ENCODE measurements around the gene SESN2. TPM values are rescaled to one million over a fixed set of nuclear protein-coding genes. Genes with fewer than 3 reads are reported as not detected.

The SESN2 gene
- total RNA-seq, 1 experiment from 2014 or later, result 36.8 TPM

DNA sequence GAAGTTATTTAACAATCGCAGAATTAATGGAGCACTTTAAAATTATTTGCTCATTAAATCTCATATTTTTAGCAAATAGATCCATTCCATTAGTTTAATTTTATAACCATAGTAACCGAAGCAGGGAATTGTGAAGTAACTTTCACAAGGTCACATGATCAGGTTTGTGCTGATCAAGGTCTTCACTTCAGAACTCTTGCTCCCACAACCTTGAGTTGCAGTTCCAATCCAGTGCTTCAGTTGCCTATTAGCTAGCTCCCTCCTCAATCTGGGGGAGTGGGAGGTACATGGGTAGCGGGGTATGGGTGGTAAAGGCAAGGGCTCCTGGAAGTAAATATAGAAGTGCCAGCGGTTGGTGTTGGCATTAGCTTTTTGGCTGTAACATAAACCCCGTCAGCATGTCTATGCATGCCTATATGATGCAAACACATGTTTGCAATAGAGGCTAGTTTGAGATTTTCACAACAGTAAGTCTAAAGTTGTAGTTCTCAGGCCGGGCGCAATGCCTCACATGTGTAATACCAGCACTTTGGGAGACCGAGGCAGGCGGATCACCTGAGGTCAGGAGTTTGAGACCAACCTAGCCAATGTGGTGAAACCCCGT lies 17.6 kb upstream of the SESN2 start:
- H3K27me3 ChIP-seq (ENCODE audit: insufficient read depth, low read length), result no peaks in the 10 kb centered on the region
- RAD21 ChIA-PET (ENCODE audit: low non-redundant PET in 1 of 2, low total read pairs in 2 of 2, uncharacterized antibody in 2 of 2, unreplicated experiment in 2 of 2), result no interaction called here
- H2AFZ ChIP-seq (ENCODE audit: low read depth, low read length, poor library complexity, severe bottlenecking), result no peak overlapping the region
- TF ChIP-seq RAD21 (IDR thresholded peaks at IDR 0.05; ENCODE audit: low read depth), result no peak
- TF ChIP-seq, protein P1, sequence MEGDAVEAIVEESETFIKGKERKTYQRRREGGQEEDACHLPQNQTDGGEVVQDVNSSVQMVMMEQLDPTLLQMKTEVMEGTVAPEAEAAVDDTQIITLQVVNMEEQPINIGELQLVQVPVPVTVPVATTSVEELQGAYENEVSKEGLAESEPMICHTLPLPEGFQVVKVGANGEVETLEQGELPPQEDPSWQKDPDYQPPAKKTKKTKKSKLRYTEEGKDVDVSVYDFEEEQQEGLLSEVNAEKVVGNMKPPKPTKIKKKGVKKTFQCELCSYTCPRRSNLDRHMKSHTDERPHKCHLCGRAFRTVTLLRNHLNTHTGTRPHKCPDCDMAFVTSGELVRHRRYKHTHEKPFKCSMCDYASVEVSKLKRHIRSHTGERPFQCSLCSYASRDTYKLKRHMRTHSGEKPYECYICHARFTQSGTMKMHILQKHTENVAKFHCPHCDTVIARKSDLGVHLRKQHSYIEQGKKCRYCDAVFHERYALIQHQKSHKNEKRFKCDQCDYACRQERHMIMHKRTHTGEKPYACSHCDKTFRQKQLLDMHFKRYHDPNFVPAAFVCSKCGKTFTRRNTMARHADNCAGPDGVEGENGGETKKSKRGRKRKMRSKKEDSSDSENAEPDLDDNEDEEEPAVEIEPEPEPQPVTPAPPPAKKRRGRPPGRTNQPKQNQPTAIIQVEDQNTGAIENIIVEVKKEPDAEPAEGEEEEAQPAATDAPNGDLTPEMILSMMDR (IDR thresholded peaks at IDR 0.05 in 2 of 3, conservative IDR thresholded peaks at IDR 0.05 in 1 of 3; ENCODE audit: borderline replicate concordance in 1 of 3, insufficient read depth in 1 of 3, low read depth in 2 of 3, low read length in 2 of 3), result no peak
- TF ChIP-seq EGR1 (IDR thresholded peaks at IDR 0.05; ENCODE audit: low read depth), result no peak
- TF ChIP-seq ZNF274 (IDR thresholded peaks at IDR 0.05; ENCODE audit: low read depth, low read length), result no peak
- no peak for TF ChIP-seq ELF1 (IDR thresholded peaks at IDR 0.05; ENCODE audit: borderline replicate concordance, low read depth)
- no peak for TF ChIP-seq POLR2A (IDR thresholded peaks at IDR 0.05; ENCODE audit: borderline replicate concordance, extremely low read depth, insufficient read depth, insufficient read length)
- TF ChIP-seq SIN3A (IDR thresholded peaks at IDR 0.05; ENCODE audit: low read depth), result no peak
- TF ChIP-seq, protein P2, sequence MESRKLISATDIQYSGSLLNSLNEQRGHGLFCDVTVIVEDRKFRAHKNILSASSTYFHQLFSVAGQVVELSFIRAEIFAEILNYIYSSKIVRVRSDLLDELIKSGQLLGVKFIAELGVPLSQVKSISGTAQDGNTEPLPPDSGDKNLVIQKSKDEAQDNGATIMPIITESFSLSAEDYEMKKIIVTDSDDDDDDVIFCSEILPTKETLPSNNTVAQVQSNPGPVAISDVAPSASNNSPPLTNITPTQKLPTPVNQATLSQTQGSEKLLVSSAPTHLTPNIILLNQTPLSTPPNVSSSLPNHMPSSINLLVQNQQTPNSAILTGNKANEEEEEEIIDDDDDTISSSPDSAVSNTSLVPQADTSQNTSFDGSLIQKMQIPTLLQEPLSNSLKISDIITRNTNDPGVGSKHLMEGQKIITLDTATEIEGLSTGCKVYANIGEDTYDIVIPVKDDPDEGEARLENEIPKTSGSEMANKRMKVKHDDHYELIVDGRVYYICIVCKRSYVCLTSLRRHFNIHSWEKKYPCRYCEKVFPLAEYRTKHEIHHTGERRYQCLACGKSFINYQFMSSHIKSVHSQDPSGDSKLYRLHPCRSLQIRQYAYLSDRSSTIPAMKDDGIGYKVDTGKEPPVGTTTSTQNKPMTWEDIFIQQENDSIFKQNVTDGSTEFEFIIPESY (IDR thresholded peaks at IDR 0.05; ENCODE audit: extremely low read depth, insufficient replicate concordance, low read length), result no peak
- TF ChIP-seq EZH2phosphoT487 (IDR thresholded peaks at IDR 0.05; ENCODE audit: borderline replicate concordance), result no peak
- TF ChIP-seq JUND (IDR thresholded peaks at IDR 0.05), result no peak
- TF ChIP-seq ZFX (IDR thresholded peaks at IDR 0.05), result no peak
- no peak for TF ChIP-seq EZH2 (IDR thresholded peaks at IDR 0.05)
- TF ChIP-seq, protein P3, sequence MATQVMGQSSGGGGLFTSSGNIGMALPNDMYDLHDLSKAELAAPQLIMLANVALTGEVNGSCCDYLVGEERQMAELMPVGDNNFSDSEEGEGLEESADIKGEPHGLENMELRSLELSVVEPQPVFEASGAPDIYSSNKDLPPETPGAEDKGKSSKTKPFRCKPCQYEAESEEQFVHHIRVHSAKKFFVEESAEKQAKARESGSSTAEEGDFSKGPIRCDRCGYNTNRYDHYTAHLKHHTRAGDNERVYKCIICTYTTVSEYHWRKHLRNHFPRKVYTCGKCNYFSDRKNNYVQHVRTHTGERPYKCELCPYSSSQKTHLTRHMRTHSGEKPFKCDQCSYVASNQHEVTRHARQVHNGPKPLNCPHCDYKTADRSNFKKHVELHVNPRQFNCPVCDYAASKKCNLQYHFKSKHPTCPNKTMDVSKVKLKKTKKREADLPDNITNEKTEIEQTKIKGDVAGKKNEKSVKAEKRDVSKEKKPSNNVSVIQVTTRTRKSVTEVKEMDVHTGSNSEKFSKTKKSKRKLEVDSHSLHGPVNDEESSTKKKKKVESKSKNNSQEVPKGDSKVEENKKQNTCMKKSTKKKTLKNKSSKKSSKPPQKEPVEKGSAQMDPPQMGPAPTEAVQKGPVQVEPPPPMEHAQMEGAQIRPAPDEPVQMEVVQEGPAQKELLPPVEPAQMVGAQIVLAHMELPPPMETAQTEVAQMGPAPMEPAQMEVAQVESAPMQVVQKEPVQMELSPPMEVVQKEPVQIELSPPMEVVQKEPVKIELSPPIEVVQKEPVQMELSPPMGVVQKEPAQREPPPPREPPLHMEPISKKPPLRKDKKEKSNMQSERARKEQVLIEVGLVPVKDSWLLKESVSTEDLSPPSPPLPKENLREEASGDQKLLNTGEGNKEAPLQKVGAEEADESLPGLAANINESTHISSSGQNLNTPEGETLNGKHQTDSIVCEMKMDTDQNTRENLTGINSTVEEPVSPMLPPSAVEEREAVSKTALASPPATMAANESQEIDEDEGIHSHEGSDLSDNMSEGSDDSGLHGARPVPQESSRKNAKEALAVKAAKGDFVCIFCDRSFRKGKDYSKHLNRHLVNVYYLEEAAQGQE (IDR thresholded peaks at IDR 0.05; ENCODE audit: low read depth), result no peak
- H3K9me2 ChIP-seq (ENCODE audit: insufficient read depth), result no peaks in the 10 kb centered on the region
- ATAC-seq (no peak), DNase-seq (ENCODE audit: low read depth, low spot score) (no peak)
- no TSS peak for BruUV-seq (replicated peaks)
- intact Hi-C loops (cut with micrococcal nuclease), result no loop called here
- H4K20me1 ChIP-seq (ENCODE audit: insufficient read depth), result no peaks in the 10 kb centered on the region
- H3K27ac ChIP-seq (ENCODE audit: low read depth, low read length), result no peak overlapping the region
- POLR2A ChIA-PET, result no interaction called here
- no peaks in the 10 kb centered on the region for H3K9me3 ChIP-seq (ENCODE audit: control insufficient read depth in 1 of 2, insufficient read depth in 1 of 2, low read depth in 1 of 2, low read length in 2 of 2)
- peaks cover 14% of the 10 kb centered on the region for H3K79me2 ChIP-seq (ENCODE audit: insufficient read depth, low read length)
- H3K36me3 ChIP-seq (ENCODE audit: control insufficient read depth in 1 of 2, insufficient read depth in 2 of 2, low read length in 2 of 2), result peaks cover 3 to 8% of the 10 kb centered on the region in 2 experiments; a peak in 1 of 4 replicates
- H3K4me2 ChIP-seq (ENCODE audit: low read length), result no peak overlapping the region
- H3K4me1 ChIP-seq (ENCODE audit: control insufficient read depth in 1 of 2, insufficient read depth in 2 of 2, low read length in 2 of 2), result peaks cover 5 to 8% of the 10 kb centered on the region in 2 experiments
- no peak overlapping the region for H3K9ac ChIP-seq (ENCODE audit: low read length)
- CTCF ChIA-PET, result no interaction called here
- no peak overlapping the region for H3K4me3 ChIP-seq (replicated peaks in 1 of 2; ENCODE audit: low read depth in 1 of 2, low read length in 2 of 2)
